ENCODE results near the gene ITIH6. TPM values are rescaled to one million over a fixed set of nuclear protein-coding genes. Genes with fewer than 3 reads are reported as not detected.

Gene ITIH6
- total RNA-seq, 2 experiments from 2014 or later: not detected

DNA sequence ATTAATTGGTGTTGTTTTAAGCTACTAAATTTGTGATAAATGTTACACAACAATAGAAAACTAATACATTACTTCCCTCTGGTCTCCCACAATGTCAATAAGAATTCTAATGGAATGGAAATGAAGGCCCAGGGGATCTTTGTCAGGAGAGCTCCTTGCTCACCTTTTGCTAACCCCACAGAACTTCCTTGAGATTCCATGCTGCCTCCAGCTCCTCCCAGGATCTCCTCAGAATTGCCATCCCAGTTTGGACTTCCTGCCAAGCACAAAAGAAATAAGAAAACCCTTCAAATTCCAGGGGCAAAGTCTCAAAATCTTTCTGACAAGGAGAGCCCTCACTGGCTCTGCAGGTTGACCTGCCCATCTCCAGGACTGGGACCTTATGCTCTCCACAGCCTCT lies 43.2 kb downstream of the ITIH6 start:
- BruUV-seq (replicated peaks): no TSS peak
- H3K4me1 ChIP-seq (ENCODE audit: insufficient read depth, low read length, poor library complexity, severe bottlenecking): no peaks in the 10 kb centered on the region
- no peak overlapping the region for H3K4me2 ChIP-seq (ENCODE audit: low read length)
- no peaks in the 10 kb centered on the region for H4K20me1 ChIP-seq (ENCODE audit: insufficient read depth, low read length)
- DNase-seq (ENCODE audit: low spot score): no peak
- no peaks in the 10 kb centered on the region for H3K79me2 ChIP-seq (ENCODE audit: insufficient read depth, low read depth, low read length)
- no peaks in the 10 kb centered on the region for H3K9me3 ChIP-seq (ENCODE audit: low read length)
- no peak overlapping the region for H3K4me3 ChIP-seq (ENCODE audit: low read depth, low read length, poor library complexity, severe bottlenecking)
- H3K27ac ChIP-seq (ENCODE audit: low read depth, low read length, poor library complexity, severe bottlenecking): no peak overlapping the region
- CTCF ChIA-PET (ENCODE audit: unreplicated experiment): no interaction called here
- intact Hi-C loops (cut with micrococcal nuclease; ENCODE audit: unreplicated experiment): no loop called here
- H3K36me3 ChIP-seq (ENCODE audit: insufficient read depth, low read length): no peaks in the 10 kb centered on the region
- POLR2A ChIA-PET: no interaction called here
- no peak overlapping the region for H2AFZ ChIP-seq (ENCODE audit: low read length)
- H3K9me2 ChIP-seq (ENCODE audit: insufficient read depth, low read length): no peaks in the 10 kb centered on the region
- TF ChIP-seq, protein P1, sequence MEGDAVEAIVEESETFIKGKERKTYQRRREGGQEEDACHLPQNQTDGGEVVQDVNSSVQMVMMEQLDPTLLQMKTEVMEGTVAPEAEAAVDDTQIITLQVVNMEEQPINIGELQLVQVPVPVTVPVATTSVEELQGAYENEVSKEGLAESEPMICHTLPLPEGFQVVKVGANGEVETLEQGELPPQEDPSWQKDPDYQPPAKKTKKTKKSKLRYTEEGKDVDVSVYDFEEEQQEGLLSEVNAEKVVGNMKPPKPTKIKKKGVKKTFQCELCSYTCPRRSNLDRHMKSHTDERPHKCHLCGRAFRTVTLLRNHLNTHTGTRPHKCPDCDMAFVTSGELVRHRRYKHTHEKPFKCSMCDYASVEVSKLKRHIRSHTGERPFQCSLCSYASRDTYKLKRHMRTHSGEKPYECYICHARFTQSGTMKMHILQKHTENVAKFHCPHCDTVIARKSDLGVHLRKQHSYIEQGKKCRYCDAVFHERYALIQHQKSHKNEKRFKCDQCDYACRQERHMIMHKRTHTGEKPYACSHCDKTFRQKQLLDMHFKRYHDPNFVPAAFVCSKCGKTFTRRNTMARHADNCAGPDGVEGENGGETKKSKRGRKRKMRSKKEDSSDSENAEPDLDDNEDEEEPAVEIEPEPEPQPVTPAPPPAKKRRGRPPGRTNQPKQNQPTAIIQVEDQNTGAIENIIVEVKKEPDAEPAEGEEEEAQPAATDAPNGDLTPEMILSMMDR (conservative IDR thresholded peaks at IDR 0.05; ENCODE audit: low read length): no peak
- TF ChIP-seq EZH2phosphoT487 (IDR thresholded peaks at IDR 0.05; ENCODE audit: borderline replicate concordance, low read depth, low read length): no peak

DNA sequence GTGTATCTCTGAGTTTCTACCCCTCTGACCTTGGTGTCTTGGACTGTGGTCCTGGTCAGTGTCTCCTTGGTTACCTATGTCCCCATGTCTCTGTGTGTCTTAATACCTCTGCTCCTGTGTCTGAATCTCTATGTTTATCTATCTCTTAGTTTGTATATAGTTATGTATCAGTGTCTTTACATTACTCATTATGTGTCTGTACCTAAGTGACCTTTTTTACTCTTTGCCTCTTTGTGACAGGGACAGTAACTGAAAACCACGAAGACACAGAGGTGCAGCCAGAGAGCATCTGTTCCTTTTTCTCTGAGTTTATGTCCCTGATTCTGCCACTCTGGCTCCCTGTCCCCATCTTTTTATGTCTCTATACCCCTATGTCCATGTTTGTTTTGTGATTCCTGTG lies 49.4 kb downstream of the ITIH6 start:
- no peak overlapping the region for H2AFZ ChIP-seq (ENCODE audit: low read length)
- BruUV-seq (replicated peaks): no TSS peak
- H3K4me2 ChIP-seq (ENCODE audit: low read length): no peak overlapping the region
- no peaks in the 10 kb centered on the region for H3K9me2 ChIP-seq (ENCODE audit: insufficient read depth, low read length)
- intact Hi-C loops (cut with micrococcal nuclease; ENCODE audit: unreplicated experiment): no loop called here
- H3K79me2 ChIP-seq (ENCODE audit: insufficient read depth, low read depth, low read length): no peaks in the 10 kb centered on the region
- H3K36me3 ChIP-seq (ENCODE audit: insufficient read depth, low read length): no peaks in the 10 kb centered on the region
- no peaks in the 10 kb centered on the region for H3K4me1 ChIP-seq (ENCODE audit: insufficient read depth, low read length, poor library complexity, severe bottlenecking)
- POLR2A ChIA-PET: no interaction called here
- H3K27ac ChIP-seq (ENCODE audit: low read depth, low read length, poor library complexity, severe bottlenecking): no peak overlapping the region
- no peak overlapping the region for H3K4me3 ChIP-seq (ENCODE audit: low read depth, low read length, poor library complexity, severe bottlenecking)
- H4K20me1 ChIP-seq (ENCODE audit: insufficient read depth, low read length): no peaks in the 10 kb centered on the region
- H3K9me3 ChIP-seq (ENCODE audit: low read length): no peaks in the 10 kb centered on the region
- CTCF ChIA-PET (ENCODE audit: unreplicated experiment): no interaction called here
- TF ChIP-seq, protein P1 (conservative IDR thresholded peaks at IDR 0.05; ENCODE audit: low read length): no peak
- no peak for TF ChIP-seq EZH2phosphoT487 (IDR thresholded peaks at IDR 0.05; ENCODE audit: borderline replicate concordance, low read depth, low read length)
- no peak for DNase-seq (ENCODE audit: low spot score)

DNA sequence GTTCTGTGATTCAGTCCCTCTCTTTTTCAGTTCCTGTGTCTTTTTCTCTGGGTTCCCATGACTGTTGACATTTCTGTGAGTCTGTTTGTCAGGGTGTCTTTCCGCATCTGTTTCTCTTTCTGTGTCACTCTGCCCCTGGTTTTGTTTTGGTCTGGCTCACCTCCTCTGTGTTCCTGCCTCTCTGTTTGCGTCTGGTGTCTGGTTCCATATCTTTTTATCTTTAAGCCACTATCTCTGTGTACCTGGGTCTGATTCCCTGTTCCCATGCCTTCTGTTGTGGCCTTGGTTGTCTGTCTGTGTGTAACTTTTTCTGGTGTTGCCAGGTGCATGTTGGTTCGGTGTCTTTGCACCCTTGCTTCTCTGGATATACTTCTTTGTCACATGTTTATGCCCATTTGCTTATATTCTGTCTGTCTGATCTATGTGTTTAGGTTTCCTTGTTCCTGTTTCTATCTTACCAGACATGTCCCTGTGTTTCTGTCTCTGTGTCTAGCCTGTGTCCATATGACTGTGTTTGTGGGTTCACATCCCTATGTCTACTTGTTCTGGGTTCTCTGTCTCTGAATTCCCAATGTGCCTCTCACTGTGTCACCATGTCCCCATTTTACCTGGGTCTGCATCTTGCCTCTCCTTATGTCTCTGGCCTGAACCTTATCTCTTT lies 50.2 kb downstream of the ITIH6 start:
- Histone ChIP-seq H2AFZ (ENCODE audit: low read length) (no peak overlapping the region), H3K9me3 (ENCODE audit: low read length) (no peaks in the 10 kb centered on the region), H3K9me2 (ENCODE audit: insufficient read depth, low read length) (no peaks in the 10 kb centered on the region), H3K79me2 (ENCODE audit: insufficient read depth, low read depth, low read length) (no peaks in the 10 kb centered on the region), H3K36me3 (ENCODE audit: insufficient read depth, low read length) (no peaks in the 10 kb centered on the region), H3K27ac (ENCODE audit: low read depth, low read length, poor library complexity, severe bottlenecking) (no peak overlapping the region), H3K4me3 (ENCODE audit: low read depth, low read length, poor library complexity, severe bottlenecking) (no peak overlapping the region), H4K20me1 (ENCODE audit: insufficient read depth, low read length) (no peaks in the 10 kb centered on the region), H3K4me2 (ENCODE audit: low read length) (no peak overlapping the region), H3K4me1 (ENCODE audit: insufficient read depth, low read length, poor library complexity, severe bottlenecking) (no peaks in the 10 kb centered on the region)
- POLR2A ChIA-PET: no interaction called here
- TF ChIP-seq, protein P1 (conservative IDR thresholded peaks at IDR 0.05; ENCODE audit: low read length): no peak
- BruUV-seq (replicated peaks): no TSS peak
- intact Hi-C loops (cut with micrococcal nuclease; ENCODE audit: unreplicated experiment): no loop called here
- CTCF ChIA-PET (ENCODE audit: unreplicated experiment): no interaction called here
- DNase-seq (ENCODE audit: low spot score): no peak

All from OCI-LY7 (cell line).